GM10847 (cell line): Measurements from ENCODE around the gene HMX2.

ENCODE experiments used
- POLR2A ChIP-seq: IDR thresholded peaks from 2 replicates; pipeline ENCODE4 v1.6.1; 2011; ENCODE audit not compliant: insufficient read length; ENCODE audit errors: extremely low read depth

Gene HMX2, protein sequence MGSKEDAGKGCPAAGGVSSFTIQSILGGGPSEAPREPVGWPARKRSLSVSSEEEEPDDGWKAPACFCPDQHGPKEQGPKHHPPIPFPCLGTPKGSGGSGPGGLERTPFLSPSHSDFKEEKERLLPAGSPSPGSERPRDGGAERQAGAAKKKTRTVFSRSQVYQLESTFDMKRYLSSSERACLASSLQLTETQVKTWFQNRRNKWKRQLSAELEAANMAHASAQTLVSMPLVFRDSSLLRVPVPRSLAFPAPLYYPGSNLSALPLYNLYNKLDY

DNA sequence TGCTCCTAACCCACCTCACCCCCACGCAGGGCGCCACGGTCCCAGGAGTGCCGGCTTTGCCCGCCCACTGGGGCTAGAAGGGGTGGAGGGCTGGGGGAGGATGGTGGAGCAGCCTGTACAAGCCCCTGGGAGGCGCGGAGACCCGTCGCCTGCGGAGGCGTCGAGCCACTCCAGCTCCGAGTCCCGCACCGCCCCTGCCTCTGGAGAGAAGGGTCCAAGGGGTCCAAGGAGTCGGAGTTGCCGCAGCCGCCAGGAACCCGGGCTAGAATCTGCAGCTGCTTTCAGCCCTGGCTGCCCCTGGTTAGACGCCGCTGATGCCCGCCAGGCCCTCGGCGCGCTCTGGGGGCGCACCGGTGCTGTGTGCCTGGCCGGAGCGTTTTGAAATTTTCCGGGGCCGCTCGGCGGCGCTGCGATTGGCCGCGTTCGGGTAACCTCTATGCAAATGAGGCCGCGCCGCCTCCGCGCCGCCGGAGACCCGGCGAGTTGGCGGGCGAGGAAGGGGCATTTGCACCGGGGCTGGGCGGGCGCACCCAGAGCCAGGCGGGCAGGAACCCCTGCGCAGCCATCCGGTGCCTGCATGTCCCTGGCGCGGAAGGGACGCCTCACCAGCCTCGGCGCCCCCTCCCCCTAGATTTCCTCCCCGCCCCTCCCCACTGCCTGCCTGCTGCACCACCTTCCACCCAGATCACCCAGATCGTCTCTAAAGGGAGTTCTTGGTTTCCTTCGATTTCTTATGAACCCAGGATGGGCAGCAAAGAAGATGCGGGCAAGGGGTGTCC lies at the start of gene HMX2:
TSS of gene HMX2 (plus strand) at position 502 of the 779 bp plus-strand sequence. CDS start at position 745, 243 bp downstream.
- no peak for TF ChIP-seq POLR2A

DNA sequence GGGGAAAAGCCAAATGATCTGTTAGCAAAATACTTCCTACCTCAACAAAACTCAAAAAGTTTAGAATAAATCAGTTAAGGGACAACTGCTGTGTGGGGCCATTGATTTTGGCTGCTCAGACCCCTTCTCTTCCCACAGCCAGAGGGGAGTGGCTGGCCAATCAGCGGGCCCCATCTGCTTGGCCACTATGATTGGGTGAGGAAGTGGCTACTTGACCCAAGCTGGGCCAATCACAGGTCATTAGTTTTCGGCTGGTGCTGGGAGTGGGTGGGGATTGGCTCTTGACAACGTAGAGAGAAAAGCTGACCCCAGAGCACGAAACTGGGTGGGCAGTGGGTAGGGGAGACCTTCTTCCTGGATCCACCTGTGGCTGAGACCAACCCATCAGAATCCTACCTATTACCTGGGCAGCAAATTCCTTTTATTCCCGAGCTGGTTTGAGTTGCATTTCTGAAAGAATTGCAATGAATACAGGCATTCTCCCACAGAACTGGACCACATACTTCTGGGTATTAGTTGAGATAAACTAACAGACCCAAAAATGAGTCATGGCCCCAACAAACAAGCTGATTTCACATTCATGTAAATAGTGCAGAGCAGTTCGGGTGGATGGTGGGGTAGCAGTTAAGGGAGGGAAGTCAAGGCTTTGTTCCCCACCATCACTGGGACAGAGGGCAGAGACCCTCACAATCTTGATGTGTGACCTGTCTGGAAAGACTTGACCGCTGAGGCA lies 47.7 kb upstream of the HMX2 start:
- no peak for TF ChIP-seq POLR2A

DNA sequence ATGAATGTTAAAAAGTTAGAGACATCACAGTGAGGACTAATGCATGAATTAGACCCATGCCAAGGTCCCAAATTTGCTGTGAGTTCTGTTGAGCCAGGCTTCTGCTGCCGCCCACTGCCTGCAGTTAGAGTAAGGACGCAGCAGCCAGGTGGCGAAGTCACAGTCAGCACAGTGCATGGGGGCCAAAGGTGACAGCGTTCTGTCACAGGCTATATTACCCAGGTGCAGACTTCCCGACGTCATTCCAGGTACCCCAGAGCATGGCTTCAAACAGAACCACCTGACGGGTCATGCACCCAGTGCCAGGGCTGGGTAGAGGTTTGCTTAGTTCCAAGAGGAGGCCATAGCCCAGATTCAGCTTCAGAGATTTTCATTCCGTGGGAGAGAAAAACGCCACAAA lies 46.1 kb upstream of the HMX2 start:
- no peak for TF ChIP-seq POLR2A

DNA sequence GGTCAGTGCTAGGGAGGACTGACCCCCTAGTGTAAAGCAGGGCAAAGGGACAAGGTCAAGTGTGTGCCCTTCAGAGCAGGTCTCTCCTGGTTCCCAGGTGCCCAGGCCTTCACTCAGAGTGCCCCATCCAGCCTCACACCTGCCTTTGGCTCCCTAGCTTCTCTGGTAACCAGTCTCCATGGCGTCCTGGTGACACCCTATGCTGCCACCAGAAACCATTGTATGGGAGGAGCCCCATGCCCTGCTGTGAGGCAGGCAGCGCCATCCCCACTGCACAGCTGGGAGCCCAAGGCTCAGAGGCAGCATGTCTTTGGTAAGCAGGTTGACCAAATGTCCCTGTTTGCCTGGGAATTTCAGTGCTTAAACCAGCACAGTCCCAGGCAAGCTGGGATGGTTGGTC lies 45.3 kb upstream of the HMX2 start:
- TF ChIP-seq POLR2A, result no peak

DNA sequence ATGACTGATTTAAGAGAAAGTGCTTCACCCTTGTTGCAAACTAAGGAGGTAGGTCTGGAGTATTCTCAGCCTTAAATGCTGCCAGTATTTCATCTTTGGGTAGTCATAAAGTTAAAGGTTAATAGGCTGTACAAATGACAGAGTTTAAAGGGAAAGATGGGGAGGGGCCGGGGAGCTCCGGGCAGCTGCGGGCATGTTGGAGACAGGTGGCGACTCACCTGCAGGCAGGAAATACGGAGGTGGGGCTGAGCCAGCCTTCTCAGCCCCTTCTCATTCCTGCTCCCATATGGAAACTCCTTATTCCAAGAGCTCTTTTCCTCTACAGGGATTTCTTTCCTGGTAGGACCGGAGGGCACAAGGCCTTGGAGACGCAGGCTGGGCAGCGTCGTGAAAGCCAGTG lies 44.0 kb upstream of the HMX2 start:
- TF ChIP-seq POLR2A, result no peak

DNA sequence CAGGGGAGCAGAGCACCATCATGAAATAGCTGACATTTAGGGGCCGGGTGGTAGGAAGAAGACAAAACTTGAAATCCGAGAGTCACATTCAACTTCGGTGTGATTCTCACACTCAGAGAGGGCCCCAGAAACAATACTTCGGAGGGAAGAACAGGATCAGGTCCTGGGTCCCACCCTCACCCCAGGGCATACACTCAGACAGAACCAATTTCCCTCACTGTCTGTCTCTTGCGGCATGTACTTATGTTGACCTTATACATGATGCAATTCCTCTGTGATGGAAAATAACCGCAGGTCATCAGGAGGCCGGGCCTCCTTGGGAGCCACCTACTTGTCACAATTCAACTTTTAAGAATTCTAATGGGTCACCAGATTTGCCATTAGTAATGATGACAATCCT lies 38.5 kb upstream of the HMX2 start:
- TF ChIP-seq POLR2A, result no peak

DNA sequence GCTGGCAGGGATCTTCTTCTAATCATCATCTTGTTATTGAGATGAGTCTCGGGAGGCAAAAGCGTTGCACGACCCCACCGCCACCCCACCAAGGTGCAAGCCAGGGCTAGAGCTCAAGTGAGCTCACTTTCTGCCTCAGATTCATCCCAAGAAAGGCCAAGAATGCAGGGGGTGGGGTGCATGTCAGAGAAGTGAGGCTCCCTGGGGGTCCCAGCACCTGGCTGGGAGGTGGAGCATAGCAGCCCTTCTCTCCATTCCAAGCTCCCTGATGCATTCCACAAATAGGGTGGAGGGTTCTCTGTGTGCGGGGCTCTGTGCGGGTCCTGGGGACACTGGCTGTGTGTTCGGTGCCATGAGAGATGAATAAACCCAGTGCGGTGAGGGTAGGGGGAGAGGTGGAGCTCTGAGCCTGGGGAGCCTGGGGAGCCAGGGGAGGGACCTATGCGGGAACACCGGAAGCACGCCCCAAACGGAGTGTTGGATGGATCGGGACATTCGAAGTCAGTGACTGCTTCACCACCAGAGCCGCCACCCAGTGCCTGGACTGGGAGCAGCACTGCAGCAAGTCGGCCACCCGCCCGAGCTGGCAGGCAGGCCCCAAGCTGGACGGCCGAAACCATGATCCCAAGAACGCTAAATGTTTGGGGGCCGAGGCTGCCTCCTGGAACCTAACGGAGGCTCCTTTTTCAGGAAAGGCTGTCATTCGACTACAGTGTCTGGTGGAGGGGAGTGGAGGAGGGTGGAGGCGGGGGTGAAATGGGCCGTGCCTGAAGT lies 30.1 kb upstream of the HMX2 start:
- no peak for TF ChIP-seq POLR2A

DNA sequence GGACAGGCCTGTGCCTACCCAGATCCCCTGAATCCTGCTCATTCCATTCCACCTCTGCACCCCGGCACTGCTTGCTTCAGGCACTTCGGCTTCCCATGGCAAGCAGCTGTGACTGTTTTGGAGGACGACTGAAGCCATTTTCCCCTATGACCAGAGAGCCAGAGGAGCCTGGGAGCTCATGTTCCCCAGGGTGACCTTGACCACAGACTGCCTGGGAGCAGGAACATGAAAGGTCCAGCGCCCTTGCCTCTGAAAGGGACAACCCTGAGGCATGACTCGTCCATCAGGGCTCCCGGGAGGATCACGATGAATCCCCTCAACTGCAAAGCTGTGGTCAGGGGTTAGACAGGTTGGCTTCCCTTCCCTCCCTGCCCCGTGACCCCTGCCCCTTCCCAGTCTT lies 28.9 kb upstream of the HMX2 start:
- TF ChIP-seq POLR2A, result no peak

DNA sequence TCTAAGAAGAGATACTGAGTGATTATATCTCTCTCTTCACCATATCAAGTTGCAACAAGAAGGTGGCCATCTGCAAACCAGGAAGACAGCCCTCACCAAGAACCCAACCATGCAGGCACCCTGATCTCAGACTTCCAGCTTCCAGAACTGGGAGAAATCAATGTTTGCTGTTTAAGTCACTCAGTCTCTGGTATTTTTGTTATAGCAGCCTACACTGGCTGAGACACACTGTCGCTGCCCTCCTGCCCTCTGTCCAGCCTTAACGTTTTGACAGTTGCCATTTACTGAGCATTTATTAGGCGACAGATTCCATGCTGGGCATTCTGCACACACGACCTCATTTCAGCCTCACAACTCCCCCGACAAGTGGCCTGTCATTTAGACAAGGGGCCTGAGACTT lies 21.7 kb upstream of the HMX2 start:
- no peak for TF ChIP-seq POLR2A

DNA sequence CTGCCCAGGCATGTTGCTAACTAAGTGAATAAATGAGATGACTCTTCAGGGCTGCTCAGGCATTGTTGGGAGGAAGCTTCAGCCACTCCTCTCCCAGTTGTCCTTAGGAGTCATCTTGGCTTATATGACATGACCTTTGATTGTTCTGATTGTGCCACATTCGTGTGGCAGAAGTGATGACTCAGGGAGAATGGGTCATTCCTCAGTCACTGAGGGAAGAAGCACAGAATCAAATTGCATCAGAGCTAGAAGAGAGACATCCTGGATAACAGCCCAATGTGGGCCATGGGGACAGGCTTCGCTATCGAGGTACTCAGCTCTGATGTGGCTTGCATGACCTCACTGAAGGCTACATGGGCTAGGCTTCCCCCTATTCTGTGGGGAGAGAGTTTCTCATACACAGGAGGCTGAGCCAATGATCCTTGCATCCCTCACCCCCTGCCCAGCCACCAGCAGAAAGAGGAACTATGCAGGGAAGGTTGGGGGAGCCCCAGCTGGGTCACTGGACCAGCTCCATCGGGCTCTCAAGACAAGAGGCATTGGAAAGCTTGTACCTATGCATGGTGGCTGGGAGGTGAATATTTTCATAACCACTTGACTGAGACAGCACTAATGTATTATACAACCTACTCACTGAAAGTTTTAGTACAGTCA lies 18.2 kb upstream of the HMX2 start:
- TF ChIP-seq POLR2A, result no peak

DNA sequence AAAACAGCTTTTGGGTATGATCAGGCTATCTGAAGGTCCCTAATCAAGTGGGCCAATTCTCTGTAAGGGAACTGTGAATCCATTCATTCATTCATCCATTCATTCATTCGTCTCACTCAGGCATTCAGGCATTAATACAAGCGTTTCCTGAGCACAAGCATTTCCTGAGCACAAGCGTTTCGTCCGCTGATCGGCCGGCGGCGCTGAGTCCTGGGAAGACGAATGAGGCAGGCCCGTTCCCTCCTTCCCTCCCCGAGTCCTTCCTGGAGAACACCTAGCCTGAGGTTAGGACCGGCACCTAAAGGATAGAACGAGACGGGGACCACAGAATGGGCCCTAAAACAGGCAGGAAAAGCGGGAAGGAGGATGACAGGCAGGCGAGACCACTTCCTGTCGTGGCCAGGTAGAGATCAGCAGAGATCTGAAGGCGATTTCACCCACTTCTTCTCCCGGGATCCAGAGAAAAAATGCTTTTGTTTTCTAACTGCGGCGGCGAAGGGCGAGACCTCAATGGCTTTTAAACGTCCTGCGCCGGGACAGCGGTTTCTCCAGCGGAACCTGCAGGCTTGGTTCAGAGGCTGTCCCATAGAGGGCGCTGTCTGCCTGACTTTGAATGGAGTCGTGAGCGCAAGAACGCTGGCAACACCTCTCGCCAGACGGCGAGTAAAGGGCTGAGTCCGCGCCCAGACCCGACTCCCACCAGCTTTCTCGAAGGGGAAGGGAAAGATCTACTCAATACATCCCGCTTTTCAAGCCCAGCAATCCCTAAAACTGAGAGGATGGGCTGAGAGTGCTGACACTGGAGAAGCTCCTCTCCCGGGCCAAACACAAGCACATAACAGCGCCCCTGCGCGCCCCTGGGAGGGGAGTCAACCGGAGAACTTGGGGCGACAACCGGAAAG lies 15.1 kb upstream of the HMX2 start:
- no peak for TF ChIP-seq POLR2A

DNA sequence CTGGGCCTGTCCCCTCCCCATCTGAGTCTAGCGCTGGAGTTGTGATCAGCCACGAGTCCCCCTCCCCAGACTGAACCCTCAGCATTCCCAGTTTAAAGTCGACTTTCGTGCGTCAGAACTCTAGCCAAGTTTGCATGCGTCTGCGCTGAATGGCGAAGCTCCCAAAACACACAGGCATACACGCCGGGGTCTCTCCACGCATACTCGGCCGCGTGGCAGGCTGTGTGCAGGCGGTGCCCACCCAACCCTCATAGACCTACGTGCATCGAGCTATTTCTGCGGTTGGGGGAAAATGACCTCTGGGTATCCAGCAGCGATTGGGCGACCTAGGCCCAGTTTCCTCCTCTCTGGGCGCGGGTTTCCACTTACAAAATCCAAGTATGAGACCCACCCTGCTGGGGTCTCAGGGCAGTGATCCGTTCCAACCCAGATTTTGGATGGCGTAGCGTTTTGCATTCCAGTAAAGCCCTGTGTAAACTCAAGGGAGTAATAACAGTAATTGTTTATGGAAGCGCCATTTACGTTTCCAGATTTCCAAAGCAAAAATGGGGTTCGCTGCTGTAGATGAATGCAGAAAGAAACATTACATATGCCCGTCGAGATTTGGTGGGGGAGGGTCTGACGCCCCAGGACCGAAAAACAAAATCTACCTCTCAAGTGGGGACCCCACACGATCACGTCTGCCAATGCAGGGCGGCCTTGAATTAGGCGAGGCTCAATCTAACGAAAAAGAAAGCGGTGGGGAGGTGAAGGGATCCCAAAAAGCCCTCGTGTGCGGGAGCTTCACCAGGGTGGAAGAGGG lies 14.2 kb upstream of the HMX2 start:
- no peak for TF ChIP-seq POLR2A

DNA sequence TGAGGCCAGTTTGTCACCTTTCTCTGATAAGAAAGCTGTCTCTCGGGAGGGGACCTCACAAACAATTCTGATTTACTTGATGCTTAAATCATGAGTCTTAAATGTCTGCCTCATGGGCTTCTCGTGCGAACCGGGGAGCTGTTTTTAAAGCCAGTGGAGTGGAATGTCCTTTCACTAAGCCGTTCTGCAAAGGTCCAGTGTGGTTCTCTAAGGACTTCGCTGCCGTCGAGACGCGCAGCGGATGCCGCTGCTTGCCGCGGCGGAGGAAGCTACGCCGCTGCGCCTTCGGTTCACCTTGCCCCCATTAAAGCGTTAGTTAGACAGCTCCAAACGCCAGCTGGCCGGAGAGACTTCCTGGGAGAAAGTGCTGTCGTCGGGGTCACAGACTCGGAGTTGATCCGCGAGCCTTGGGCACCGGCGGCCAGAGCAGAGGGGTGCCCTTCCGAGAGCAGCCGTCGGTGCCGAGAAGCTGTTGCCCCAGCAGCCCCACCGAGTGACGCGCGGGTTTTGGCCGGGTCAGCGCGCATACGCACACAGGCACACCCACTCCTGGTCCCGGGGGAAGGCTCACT lies 13.5 kb upstream of the HMX2 start:
- no peak for TF ChIP-seq POLR2A
